GM18499 (cell line): ENCODE results near the gene OSTC.
A peak's percentile ranks its signal among the peaks of the same experiment; 100 is the strongest.

ENCODE experiments used
- ATAC-seq: cut with Tn5 transposase; IDR thresholded peaks from one replicate; pipeline ENCODE4 v1.9.1; 2021; ENCODE audit warnings: moderate number of reproducible peaks; ENCODE audit not compliant: insufficient read depth, unreplicated experiment

The OSTC gene

DNA sequence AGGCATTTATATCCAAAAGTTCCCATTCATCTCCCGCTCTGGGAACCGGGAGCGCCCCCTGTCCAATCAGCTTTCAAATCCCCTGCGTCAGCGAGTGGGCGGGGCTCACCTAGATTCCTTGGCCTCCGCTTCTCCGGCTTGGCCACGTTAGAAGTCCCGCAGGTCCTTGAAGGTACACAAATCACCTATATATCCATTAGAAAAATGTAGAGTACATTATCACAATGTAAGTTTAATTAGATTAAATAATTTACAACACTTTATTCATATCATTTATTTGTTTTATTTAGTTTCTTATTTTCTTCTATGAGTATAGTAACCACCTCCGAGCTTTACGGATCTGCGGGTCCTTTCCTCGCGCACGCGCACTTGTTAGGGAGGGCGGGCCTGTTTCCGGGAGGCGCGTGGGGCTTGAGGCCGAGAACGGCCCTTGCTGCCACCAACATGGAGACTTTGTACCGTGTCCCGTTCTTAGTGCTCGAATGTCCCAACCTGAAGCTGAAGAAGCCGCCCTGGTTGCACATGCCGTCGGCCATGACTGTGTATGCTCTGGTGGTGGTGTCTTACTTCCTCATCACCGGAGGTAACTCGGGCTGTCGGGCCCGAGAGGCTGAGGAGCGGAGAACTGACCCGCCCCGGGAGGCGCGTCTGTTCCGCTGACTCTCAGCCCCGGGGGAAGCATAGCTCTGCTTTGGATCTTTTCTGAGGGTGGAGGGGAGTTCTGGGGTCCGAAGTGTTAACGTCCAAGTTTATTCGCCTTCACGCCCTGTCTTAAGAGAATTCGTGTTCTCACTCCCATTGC, at the start of gene OSTC:
Gene OSTC, plus strand, starts transcription at position 388 of the 802 bp plus-strand sequence. Its CDS starts 57 bp downstream, at position 445.
- ATAC-seq: peak; percentile 91

DNA sequence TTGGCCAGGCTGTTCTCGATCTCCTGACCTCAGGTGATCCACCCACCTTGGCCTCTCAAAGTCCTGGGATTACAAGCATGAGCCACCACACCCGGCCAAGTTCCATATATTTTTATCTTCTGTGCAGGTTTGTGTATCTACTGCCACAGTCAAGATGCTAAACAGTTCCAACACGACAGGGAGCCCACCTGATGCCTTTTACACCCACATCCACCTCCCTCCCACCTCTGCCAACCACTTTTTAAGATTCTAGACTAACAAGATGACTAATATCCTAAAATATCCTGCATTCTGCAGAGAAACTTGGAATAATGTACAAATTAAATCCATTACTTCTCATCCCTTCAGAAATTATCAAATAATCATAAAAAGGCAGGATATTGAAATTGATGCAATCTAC, 49.3 kb upstream of the OSTC start:
- ATAC-seq: no peak

DNA sequence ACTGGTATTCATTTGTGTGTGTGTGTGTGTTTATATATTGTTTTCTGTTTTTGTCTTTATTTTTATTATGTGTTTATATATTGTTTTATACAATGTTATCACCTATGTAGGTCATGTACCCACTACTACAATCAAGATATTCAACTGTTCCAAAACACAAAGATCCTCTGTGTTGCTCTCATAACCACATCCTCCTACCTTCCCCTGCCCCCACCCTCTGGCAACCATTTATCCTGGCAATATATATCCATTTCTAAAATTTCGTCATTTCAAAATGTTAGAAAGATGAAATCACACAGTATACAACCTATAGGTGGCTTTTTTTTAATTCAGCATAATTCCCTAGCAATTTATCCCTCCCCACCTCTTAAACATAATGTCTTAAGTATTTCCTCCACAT, 48.9 kb upstream of the OSTC start:
- ATAC-seq: no peak

DNA sequence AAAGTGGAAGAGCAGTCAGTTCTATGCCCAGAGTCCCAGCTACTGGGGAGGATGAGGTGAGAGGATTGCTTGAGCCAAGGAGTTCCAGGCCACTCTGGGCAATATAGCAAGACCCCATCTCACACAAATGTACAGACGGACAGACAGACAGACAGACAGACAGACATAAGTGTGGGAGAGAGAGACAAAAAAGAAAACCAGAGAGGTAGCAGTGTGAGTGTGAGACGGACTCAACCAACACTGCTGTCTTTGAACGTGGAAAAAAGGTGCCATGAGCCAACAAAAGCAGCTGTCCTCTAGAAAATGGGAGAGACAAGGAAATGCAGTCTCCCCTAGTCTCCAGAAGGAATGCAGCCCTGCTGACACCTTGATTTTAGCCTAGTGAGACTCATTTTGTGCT, 48.2 kb upstream of the OSTC start:
- no peak for ATAC-seq

DNA sequence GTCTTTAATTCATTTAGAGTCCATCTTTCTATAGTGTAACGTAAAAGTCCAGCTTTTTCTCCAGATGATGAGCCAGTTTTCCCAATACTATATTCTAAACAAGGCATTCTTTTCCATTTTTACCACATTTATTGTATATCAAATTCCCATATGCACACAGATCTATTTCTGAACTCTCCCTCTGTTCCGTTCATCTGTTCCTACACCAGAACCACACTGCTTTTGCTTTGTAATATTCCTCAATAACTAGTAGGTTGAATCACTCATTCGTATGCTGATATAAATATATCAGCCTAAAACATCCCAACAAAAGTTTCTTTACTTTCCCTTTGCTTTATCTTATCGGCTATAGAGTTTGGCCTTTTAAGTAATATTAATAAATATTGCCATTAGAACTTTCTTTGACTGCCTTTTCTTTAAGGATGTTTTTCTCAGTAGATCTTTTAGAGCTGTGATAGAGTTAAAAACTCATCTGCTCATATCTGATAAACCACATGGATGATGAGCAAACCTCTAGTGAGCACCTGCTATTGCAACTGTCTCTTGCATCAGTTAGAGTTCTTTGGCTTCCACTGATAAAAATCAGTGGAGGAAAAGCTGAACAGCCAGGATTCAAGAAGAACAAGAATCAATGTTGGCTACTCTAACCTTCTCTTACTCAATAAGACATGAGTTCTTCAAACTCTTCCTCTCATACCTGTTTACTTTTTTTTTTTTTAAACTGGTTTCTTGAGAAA, 43.2 kb upstream of the OSTC start:
- ATAC-seq: no peak

DNA sequence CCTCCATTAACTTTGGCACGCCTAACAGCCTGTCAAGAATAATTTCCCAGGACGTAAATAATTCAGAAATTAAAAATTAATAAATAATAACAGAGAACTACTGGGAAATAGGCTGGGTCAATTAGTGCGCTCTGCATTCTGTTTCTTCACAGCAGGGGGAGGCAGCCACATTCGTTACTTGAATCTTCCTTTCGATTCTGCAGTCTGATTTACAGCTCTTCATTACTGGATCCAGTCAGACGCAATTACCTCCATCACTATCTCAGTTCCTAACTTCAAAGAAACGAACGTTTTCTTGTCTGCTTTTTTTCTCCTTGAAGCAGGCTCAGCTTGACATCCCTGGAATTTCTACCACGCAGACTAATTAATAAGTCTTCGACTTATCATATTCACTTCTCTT, 39.0 kb upstream of the OSTC start:
- ATAC-seq: no peak

DNA sequence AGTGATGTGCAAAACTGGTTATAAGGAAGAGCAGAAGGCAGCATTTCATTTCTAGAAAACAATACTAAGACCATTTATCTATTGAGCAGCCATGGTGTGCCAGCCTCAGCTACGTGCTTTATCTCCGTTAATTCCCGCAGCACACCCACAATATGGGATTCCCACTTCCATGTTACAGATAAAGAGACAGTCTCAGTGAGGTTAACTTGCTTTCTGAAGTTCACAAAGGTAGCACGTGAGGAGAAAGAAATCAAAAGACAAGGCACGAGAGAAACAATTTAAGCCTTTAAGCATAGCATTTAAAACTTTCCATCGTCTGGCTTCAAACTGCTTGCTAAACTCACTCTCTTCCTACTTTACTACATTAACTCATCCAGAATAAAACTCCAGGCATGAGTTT, 38.0 kb upstream of the OSTC start:
- no peak for ATAC-seq

DNA sequence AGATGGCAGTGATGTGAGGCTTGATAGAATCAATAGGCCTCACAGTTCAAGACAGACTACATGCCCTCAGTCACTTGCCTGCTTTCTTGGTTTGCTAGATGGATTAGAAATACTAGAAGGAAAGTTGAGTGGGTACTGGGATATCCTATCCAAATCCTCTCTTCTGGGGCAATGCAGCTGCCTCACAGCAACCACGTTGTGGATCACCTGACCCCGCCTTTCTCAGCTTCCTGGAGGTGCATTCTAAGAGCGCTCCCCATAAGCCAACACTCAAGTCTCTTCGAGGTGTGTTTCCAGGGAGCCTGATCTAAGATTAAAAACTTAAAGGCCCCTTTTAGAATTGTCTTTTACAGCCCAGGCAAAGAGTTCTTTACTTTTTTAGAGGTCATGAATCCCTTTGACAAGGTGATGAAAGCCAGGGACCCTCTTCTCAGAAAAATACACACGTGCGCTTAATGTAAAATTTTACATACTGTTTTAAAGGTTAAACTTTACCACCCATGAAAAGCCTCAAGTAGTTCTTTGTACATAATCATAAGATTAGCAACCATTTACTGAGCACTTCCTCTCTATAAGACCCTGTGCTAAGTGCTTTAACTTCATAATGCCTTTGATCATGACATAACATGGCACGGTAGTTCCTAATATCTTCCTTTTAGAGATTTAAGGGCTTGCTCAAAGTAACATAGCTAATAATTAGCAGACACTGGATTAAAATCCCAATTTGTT, 30.9 kb upstream of the OSTC start:
- no peak for ATAC-seq

DNA sequence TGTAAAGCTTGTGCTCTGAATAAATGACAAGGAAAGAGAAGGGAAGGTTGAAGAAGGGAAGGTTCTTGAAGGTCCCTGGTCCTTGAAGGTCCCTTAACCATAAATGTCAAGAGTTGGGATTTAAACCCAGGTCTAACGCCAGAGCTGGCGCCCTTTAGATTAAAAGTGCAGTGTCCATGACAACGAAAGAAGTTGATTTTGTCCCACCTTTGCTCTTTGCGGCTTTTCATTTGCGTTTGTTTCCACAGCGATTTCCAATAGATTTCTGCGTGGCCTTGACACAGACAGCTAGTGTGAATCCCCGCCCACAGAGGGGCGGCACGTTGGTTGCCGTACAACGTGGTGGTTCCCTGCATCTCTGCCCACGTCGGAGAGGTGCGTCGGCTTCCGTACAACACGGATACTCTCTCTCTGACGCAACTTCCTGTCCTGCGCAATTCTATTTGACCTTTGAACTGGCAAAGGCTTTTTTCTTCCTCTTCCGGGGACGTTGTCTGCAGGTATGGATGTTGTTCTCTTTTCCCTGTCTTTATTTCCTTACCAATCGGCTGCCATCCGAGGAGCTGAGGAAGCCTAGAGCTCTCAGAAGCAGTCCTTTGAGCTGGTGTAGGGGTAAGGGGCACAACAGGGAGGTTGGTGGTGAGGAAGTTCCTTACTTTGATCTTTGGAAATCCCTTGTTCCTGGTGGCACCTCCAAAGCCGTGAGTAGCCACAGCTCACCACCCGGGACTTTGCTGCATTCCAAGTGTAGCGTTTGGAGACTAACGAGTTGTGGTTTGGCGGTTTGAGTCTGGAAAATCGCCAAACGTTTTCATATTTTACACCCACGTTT, 30.1 kb upstream of the OSTC start, which contains the start of gene RPL34:
Gene RPL34, plus strand, starts transcription at position 476 of the 832 bp plus-strand sequence. CDS start 1,384 bp downstream, outside the sequence.
- peak; percentile 100 for ATAC-seq

DNA sequence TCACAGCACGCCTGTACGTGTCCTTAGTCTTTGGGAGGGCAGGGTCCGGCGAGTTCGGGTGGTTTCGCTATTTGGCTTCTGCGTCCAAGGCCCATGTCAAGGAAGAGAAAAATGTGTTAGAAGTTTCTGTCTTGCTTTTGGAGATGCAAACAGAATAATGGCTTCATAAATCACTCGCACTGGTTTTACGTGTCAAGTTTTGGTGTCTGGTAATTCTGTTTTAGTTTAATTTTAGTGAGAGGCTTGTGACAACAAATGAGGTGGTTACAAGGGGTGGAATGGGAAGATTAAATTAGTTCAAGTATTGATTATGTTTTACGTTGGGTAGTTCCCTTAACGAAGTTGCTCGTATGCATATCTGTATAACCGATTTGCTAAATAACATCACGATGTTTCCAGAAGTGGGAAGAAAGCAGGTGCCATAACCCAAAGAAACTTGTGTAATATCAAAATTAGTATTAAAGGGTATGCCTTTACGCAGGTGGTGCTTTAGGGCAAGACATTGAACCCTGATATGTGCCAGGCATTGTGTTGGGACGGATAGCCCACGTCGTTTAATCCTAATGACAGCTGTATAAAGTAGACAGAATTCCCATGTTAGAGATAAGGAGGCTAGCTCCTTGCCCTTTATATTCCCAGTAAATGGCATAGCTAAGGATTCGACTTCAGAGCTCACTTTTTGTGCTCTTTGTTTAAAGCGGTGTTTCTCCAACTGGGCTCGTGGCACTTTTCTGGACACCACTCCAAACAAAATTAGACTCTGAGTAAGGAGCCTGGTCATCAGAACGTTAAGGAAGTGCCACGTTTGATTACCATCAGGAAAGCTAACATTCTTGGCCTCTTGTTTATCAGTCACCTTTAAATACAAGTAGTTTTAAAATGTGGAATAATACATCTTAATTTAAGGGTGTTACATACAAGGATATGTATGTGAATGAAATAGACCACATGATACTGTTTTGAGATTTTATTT, 29.2 kb upstream of the OSTC start:
- no peak for ATAC-seq

DNA sequence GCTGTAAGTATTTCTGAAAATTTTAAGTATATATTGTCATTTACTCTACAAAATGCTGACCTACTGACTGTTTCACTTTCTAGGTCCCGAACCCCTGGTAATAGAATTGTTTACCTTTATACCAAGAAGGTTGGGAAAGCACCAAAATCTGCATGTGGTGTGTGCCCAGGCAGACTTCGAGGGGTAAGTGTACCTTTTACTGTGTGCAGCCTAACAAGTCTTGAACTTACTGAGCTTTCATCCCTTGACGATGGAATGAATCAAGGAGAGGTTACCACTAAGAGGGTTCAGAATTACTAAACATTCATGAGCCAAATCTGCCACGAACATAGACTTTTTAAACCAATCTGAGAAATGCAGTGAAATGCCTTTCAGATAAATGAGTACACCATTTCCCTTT, 28.4 kb upstream of the OSTC start:
- no peak for ATAC-seq

DNA sequence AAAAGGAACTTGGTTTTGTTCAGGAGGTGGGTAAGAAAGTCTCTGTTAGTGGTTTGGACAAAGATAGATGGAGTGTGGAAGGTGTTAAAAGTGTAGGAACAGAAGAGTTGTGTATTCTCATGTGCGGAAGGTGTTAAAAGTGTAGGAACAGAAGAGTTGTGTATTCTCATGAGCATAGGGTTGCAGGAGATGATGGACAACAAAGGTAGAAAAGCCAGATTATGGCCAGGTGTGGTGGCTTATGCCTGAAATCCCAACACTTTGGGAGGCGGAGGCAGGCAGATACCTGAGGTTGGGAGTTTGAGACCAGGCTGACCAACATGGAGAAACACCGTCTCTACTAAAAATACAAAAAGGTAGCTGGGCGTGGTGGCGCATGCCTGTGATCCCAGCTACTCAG, 27.6 kb upstream of the OSTC start:
- ATAC-seq: no peak

DNA sequence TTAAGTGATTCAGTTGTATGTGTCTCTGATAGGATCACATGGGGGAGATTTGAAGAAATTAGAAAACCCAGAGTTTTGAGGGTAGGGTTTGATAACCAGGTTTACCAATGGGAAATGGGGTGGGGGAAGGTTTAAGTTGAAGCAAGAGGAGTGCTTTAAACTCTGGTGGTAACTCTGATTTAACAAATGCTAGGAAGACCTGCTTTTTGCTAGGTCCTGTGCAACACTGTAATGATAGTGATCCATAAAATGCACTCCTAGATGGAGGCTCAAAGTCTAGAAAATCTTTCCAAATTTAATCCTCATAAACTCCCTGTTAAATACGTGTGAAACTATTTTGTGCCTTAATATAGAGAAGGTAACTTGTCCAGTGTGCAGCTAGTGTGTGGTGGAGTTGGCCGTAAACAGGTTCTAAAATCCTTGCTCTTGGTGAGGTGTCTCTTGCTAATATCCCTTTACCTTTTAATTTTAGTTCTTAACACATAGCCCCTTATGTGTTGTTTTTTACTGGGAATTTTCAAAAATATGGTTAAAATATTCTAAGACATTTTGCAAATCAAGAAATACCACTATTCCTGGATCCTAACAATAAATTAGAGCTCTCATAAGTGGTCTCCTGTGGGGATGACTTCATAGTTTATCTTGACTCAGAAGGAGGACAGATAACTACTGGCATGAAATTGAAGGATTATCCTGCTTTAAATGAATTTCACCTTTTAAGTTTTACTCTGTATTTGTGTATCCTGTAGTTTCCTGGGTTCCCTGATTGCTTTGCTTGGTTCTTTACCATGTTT, 25.9 kb upstream of the OSTC start:
- no peak for ATAC-seq

DNA sequence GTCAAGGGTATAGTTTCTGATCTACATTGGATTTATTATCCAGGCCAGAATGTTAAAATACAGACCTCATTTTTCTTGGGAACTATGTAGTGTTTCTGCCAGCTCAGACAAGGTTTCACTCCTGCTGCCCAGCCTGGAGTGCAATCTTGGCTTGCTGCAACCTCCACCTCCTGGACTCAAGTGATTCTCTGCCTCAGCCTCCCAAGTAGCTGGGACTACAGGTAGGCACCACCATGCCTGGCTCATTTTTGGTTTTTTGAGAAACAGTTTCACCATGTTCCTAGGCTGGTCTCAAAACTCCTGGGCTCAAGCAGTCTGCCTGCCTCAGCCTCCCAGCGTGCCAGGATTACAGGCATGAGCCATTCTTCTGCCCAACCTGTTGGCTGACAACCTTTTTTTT, 24.3 kb upstream of the OSTC start:
- ATAC-seq: no peak

DNA sequence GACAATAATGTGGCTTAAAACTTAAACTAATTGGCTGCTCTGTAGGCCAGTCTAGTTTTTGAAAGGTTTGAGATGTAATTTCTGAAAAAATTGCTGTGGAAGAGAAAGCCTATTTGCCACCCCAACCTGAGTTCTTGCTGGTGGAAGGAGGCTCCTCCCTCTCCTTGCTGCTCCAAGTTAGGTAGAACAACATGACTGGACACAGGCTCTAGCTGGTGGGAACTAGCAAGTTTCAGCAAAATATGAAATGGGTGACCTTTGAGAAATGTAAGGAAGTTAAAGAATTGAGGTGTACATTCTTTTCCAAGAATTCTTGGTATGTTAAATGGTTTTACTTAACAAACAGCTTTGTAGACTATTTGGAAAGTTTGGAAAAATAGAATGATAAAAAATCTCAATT, 22.0 kb upstream of the OSTC start:
- ATAC-seq: no peak

DNA sequence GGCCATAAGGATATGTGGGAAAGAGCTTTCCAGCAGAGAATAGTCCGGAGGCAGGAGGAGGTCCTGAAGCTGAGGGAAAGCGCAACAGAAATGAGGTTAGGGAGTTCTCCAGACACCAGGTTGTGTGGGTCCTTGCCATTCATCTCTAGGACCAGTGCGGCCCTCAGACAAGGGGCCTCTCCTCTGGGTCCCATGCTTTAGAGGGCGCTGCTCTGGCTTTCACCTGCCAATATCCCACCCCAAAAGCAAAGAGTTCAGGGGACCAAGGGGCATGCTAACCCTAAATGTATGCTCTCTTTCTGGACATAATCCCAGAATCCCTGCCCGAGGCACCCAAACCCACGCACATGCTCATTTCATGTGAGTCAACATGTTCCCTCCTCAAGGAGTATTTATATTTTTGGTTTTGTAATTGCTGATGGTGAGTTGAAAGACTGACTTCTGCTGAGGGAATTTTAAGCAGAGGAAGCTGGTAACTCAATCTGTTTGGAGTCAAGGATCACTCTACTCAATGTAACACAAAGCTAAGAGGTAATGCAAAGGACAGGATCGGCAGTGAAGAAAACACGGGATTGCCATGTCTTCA, 15.2 kb upstream of the OSTC start:
- no peak for ATAC-seq

DNA sequence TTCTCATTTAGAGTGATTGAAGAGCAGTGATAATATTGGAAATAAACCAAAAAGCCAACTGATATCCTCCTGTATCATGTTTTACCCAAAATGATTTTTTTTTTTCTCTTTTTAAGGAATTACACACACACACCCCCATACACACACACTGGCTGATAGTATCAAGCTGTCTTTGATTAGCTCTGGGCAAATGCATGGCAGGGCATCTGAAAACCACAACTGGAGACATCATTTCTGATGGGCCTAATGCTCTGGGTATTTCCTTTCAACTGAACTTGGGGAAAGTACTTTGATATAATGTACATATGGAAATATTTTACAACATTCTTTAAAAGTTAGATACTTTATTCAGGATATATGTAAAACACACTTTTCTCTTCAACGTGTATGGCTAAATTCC, 14.2 kb upstream of the OSTC start:
- ATAC-seq: no peak

DNA sequence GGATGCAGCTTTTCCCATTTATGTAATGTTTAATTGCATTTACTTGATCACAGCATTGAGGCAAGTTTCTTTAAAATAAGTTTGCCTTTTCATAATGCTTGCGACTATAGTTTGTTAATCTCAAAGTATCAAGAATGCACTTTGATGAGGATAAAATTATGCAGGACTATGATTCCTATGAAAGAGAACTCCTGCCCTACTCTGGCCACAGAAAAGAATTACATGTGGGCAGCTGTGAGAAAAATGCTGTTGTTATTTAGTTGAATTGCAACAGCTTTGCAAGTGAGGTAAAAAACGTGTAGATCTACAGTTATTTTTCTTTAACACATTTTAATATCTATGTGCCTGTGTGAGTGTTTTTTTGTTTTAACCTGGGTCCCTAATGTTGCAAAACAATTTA, 12.5 kb upstream of the OSTC start:
- no peak for ATAC-seq
